ENCODE data around the gene KANSL1L. TPM values are rescaled to one million over a fixed set of nuclear protein-coding genes. Genes with fewer than 3 reads are reported as not detected.
"Not testable (repeated sequence)": the region's sequence is repeated elsewhere in the genome, so short reads cannot be mapped to it uniquely, and the experiment has no call there.

The KANSL1L gene
- total RNA-seq, 1 donor from 2014 or later, result 39.6 TPM

- peak; percentile 39 to 61 (median 49) for TF ChIP-seq CTCF (IDR thresholded peaks at IDR 0.05)
- no peaks in the 10 kb centered on the region for H3K4me1 ChIP-seq
- H3K36me3 ChIP-seq, result peaks cover 14 to 31% of the 10 kb centered on the region in 2 donors
- intact Hi-C loops (cut with DNase I), result no loop called here
- no peak overlapping the region for H3K27ac ChIP-seq
- no peaks in the 10 kb centered on the region for H3K9me3 ChIP-seq
- peak overlapping the region in 1 of 2 donors; percentile 28 for H3K4me3 ChIP-seq
- DNase-seq (ENCODE audit: low spot score in 2 of 2), result no peak
- H3K27me3 ChIP-seq, result no peaks in the 10 kb centered on the region
These were observed 24.1 kb upstream of the KANSL1L start for GRCh38 chr2:210195101-210195852.

GRCh38 chr2:210190345-210190744 lies 19.1 kb upstream of the KANSL1L start:
- intact Hi-C loops (cut with DNase I), result no loop called here
- no peak overlapping the region for H3K27ac ChIP-seq
- TF ChIP-seq CTCF (IDR thresholded peaks at IDR 0.05), result no peak
- peaks cover 19 to 58% of the 10 kb centered on the region in 2 donors for H3K36me3 ChIP-seq
- H3K9me3 ChIP-seq, result peaks cover 3 to 9% of the 10 kb centered on the region in 2 donors
- no peaks in the 10 kb centered on the region for H3K27me3 ChIP-seq
- no peaks in the 10 kb centered on the region for H3K4me1 ChIP-seq
- no peak for DNase-seq (ENCODE audit: low spot score in 2 of 2)
- H3K4me3 ChIP-seq, result no peak overlapping the region

GRCh38 chr2:210189452-210190138 lies 18.4 kb upstream of the KANSL1L start:
- Histone ChIP-seq H3K4me3 (no peak overlapping the region), H3K27me3 (no peaks in the 10 kb centered on the region), H3K9me3 (peaks cover 3 to 15% of the 10 kb centered on the region in 2 donors), H3K27ac (no peak overlapping the region), H3K4me1 (no peaks in the 10 kb centered on the region), H3K36me3 (peaks cover 19 to 64% of the 10 kb centered on the region in 2 donors)
- DNase-seq (ENCODE audit: low spot score in 2 of 2), result no peak
- TF ChIP-seq CTCF (IDR thresholded peaks at IDR 0.05), result no peak
- intact Hi-C loops (cut with DNase I), result no loop called here

GRCh38 chr2:210188755-210189154 lies 17.5 kb upstream of the KANSL1L start:
- no peak overlapping the region for H3K27ac ChIP-seq
- no peak for DNase-seq (ENCODE audit: low spot score in 2 of 2)

GRCh38 chr2:210188190-210188589 lies 17.0 kb upstream of the KANSL1L start:
- Histone ChIP-seq H3K4me1 (no peaks in the 10 kb centered on the region), H3K27me3 (no peaks in the 10 kb centered on the region), H3K9me3 (peaks cover 7 to 24% of the 10 kb centered on the region in 2 donors), H3K27ac (no peak overlapping the region), H3K4me3 (no peak overlapping the region), H3K36me3 (peaks cover 17 to 56% of the 10 kb centered on the region in 2 donors)
- no peak for TF ChIP-seq CTCF (IDR thresholded peaks at IDR 0.05)
- intact Hi-C loops (cut with DNase I), result no loop called here
- DNase-seq (ENCODE audit: low spot score in 2 of 2), result no peak

More at GRCh38 chr2:210188755-210189154, 17.5 kb upstream of the KANSL1L start:
- no peak for TF ChIP-seq CTCF (IDR thresholded peaks at IDR 0.05)
- intact Hi-C loops (cut with DNase I), result no loop called here
- Histone ChIP-seq H3K9me3 (peaks cover 7 to 24% of the 10 kb centered on the region in 2 donors), H3K4me3 (no peak overlapping the region), H3K36me3 (peaks cover 17 to 61% of the 10 kb centered on the region in 2 donors), H3K27me3 (no peaks in the 10 kb centered on the region), H3K4me1 (no peaks in the 10 kb centered on the region)

GRCh38 chr2:210183936-210184335 lies 12.7 kb upstream of the KANSL1L start:
- H3K27me3 ChIP-seq; intact Hi-C loops (cut with DNase I); H3K27ac ChIP-seq; H3K4me1 ChIP-seq; H3K4me3 ChIP-seq; DNase-seq (ENCODE audit: low spot score in 2 of 2): not testable (repeated sequence)
- Histone ChIP-seq H3K9me3 (peaks cover 7 to 24% of the 10 kb centered on the region in 2 donors), H3K36me3 (peaks cover 17 to 50% of the 10 kb centered on the region in 2 donors)

GRCh38 chr2:210181606-210182088 lies 10.4 kb upstream of the KANSL1L start:
- H3K27ac ChIP-seq; H3K4me1 ChIP-seq; H3K4me3 ChIP-seq; H3K27me3 ChIP-seq; DNase-seq (ENCODE audit: low spot score in 2 of 2); intact Hi-C loops (cut with DNase I): not testable (repeated sequence)
- Histone ChIP-seq H3K36me3 (peaks cover 10 to 34% of the 10 kb centered on the region in 2 donors), H3K9me3 (peaks cover 7 to 24% of the 10 kb centered on the region in 2 donors)

GRCh38 chr2:210181033-210181605 lies 9.9 kb upstream of the KANSL1L start:
- H3K4me1 ChIP-seq; H3K27ac ChIP-seq; H3K27me3 ChIP-seq; DNase-seq (ENCODE audit: low spot score in 2 of 2); H3K4me3 ChIP-seq; intact Hi-C loops (cut with DNase I): not testable (repeated sequence)
- H3K36me3 ChIP-seq, result peaks cover 8 to 29% of the 10 kb centered on the region in 2 donors
- peaks cover 7 to 23% of the 10 kb centered on the region in 2 donors for H3K9me3 ChIP-seq
